Stimulated activated CD8-positive, alpha-beta memory T cell treated with anti-CD3 and anti-CD28 coated beads, Interleukin-4, amount 100 ng/mL, for 24 hours (primary cell): ENCODE data around the gene GTPBP4.
"Not testable (repeated sequence)": the region's sequence is repeated elsewhere in the genome, so short reads cannot be mapped to it uniquely, and the experiment has no call there.

Source experiments
- DNase-seq: peaks from one replicate; pipeline ENCODE4 v3.0.0-alpha.2; 2020; ENCODE audit warnings: low read depth

GTPBP4 gene

GRCh38 chr10:988667-989545 lies 672 bp downstream of the GTPBP4 start:
- DNase-seq = no peak

GRCh38 chr10:990808-991207 lies 2.6 kb downstream of the GTPBP4 start:
- DNase-seq = no peak

GRCh38 chr10:992467-992866 lies 4.2 kb downstream of the GTPBP4 start:
- no peak for DNase-seq

- no peak for DNase-seq
Observed at GRCh38 chr10:992871-993270, 4.6 kb downstream of the GTPBP4 start.

GRCh38 chr10:994836-995558 lies 6.8 kb downstream of the GTPBP4 start:
- DNase-seq = no peak

GRCh38 chr10:995559-995926 lies 7.3 kb downstream of the GTPBP4 start:
- DNase-seq = no peak

GRCh38 chr10:996031-996430 lies 7.8 kb downstream of the GTPBP4 start:
- no peak for DNase-seq

GRCh38 chr10:997266-998022 lies 9.2 kb downstream of the GTPBP4 start:
- DNase-seq = no peak

- no peak for DNase-seq
Observed at GRCh38 chr10:1002425-1003006, 14.3 kb downstream of the GTPBP4 start.

- no peak for DNase-seq
Observed at GRCh38 chr10:1003884-1004670, 15.8 kb downstream of the GTPBP4 start.

- DNase-seq = no peak
Observed at GRCh38 chr10:1006573-1006972, 18.3 kb downstream of the GTPBP4 start.

GRCh38 chr10:1007583-1007982 lies 19.3 kb downstream of the GTPBP4 start:
- DNase-seq = no peak

- DNase-seq = no peak
Observed at GRCh38 chr10:1009071-1009494, 20.8 kb downstream of the GTPBP4 start.

- DNase-seq = not testable (repeated sequence)
Observed at GRCh38 chr10:1009947-1010346, 21.7 kb downstream of the GTPBP4 start.

GRCh38 chr10:1010703-1011102 lies 22.5 kb downstream of the GTPBP4 start:
- DNase-seq = no peak

- no peak for DNase-seq
Observed at GRCh38 chr10:1011696-1012095, 23.5 kb downstream of the GTPBP4 start.

- no peak for DNase-seq
Observed at GRCh38 chr10:1015688-1016087, 27.5 kb downstream of the GTPBP4 start.

- DNase-seq = no peak
Observed at GRCh38 chr10:1019362-1019761, 31.1 kb downstream of the GTPBP4 start.

GRCh38 chr10:1020460-1020859 lies 32.2 kb downstream of the GTPBP4 start:
- no peak for DNase-seq

GRCh38 chr10:1020958-1021357 lies 32.7 kb downstream of the GTPBP4 start:
- DNase-seq = no peak

- no peak for DNase-seq
Observed at GRCh38 chr10:1022413-1022812, 34.2 kb downstream of the GTPBP4 start.
